T-helper 2 cell treated with Interferon-gamma antibody and Interleukin-4, amounts not matched to agents 5 μg/mL and 100 μg/mL, for 36 hours (primary cell): ENCODE measurements around the gene TPBGL.

ENCODE experiments used
- DNase-seq: peaks from one replicate; pipeline ENCODE4 v3.0.0; 2021; ENCODE audit warnings: low spot score
- H3K27ac Mint-ChIP-seq: one replicate; pipeline ENCODE4 v1.8.0; 2021; ENCODE audit warnings: mild to moderate bottlenecking, mixed read lengths
- H3K27me3 Mint-ChIP-seq: one replicate; pipeline ENCODE4 v1.8.0; 2021; ENCODE audit warnings: low read depth, mixed read lengths
- H3K36me3 Mint-ChIP-seq: one replicate; pipeline ENCODE4 v1.8.0; 2021; ENCODE audit warnings: low read depth, mixed read lengths
- H3K4me1 Mint-ChIP-seq: one replicate; pipeline ENCODE4 v1.8.0; 2021; ENCODE audit warnings: low read depth, mixed read lengths
- H3K4me3 Mint-ChIP-seq: one replicate; pipeline ENCODE4 v1.8.0; 2022; ENCODE audit warnings: mild to moderate bottlenecking, moderate library complexity, mixed read lengths
- H3K9me3 Mint-ChIP-seq: one replicate; pipeline ENCODE4 v1.8.0; 2021; ENCODE audit warnings: mixed read lengths

TPBGL gene

GRCh38 chr11:75277211-75277805 lies 36.7 kb downstream of the TPBGL start:
- no peak for DNase-seq
- H3K27ac Mint-ChIP-seq, result peak overlapping the region; percentile 100
- H3K27me3 Mint-ChIP-seq, result no peaks in the 10 kb centered on the region
- H3K9me3 Mint-ChIP-seq, result no peaks in the 10 kb centered on the region
- H3K4me1 Mint-ChIP-seq, result peaks cover 22% of the 10 kb centered on the region
- peaks cover 36% of the 10 kb centered on the region for H3K36me3 Mint-ChIP-seq
- H3K4me3 Mint-ChIP-seq, result no peak overlapping the region

- no peak overlapping the region for H3K27ac Mint-ChIP-seq
- DNase-seq, result no peak
- H3K36me3 Mint-ChIP-seq, result peaks cover 34% of the 10 kb centered on the region
- peaks cover 22% of the 10 kb centered on the region for H3K4me1 Mint-ChIP-seq
- H3K9me3 Mint-ChIP-seq, result no peaks in the 10 kb centered on the region
- no peak overlapping the region for H3K4me3 Mint-ChIP-seq
- H3K27me3 Mint-ChIP-seq, result no peaks in the 10 kb centered on the region
These were observed 37.6 kb downstream of the TPBGL start for GRCh38 chr11:75277991-75278790.

GRCh38 chr11:75279273-75279672 lies 38.7 kb downstream of the TPBGL start:
- no peak for DNase-seq
- Mint-ChIP-seq H3K36me3 (peaks cover 28% of the 10 kb centered on the region), H3K27ac (no peak overlapping the region), H3K4me1 (peaks cover 22% of the 10 kb centered on the region), H3K9me3 (no peaks in the 10 kb centered on the region), H3K27me3 (no peaks in the 10 kb centered on the region), H3K4me3 (no peak overlapping the region)

- no peaks in the 10 kb centered on the region for H3K27me3 Mint-ChIP-seq
- H3K4me1 Mint-ChIP-seq, result peaks cover 20% of the 10 kb centered on the region
- peak; percentile 58 for DNase-seq
- no peaks in the 10 kb centered on the region for H3K9me3 Mint-ChIP-seq
- H3K27ac Mint-ChIP-seq, result no peak overlapping the region
- peaks cover 27% of the 10 kb centered on the region for H3K36me3 Mint-ChIP-seq
- no peak overlapping the region for H3K4me3 Mint-ChIP-seq
These were observed 39.7 kb downstream of the TPBGL start for GRCh38 chr11:75280227-75280701.

- Mint-ChIP-seq H3K36me3 (peaks cover 21% of the 10 kb centered on the region), H3K4me3 (no peak overlapping the region), H3K27me3 (no peaks in the 10 kb centered on the region), H3K27ac (no peak overlapping the region), H3K4me1 (peaks cover 14% of the 10 kb centered on the region), H3K9me3 (no peaks in the 10 kb centered on the region)
- no peak for DNase-seq
These were observed 40.3 kb downstream of the TPBGL start for GRCh38 chr11:75280770-75281468.

- Mint-ChIP-seq H3K27me3 (no peaks in the 10 kb centered on the region), H3K4me1 (peaks cover 8% of the 10 kb centered on the region), H3K4me3 (no peak overlapping the region), H3K9me3 (no peaks in the 10 kb centered on the region), H3K36me3 (peaks cover 16% of the 10 kb centered on the region), H3K27ac (no peak overlapping the region)
- no peak for DNase-seq
These were observed 41.0 kb downstream of the TPBGL start for GRCh38 chr11:75281469-75282095.

GRCh38 chr11:75283391-75283931 lies 42.9 kb downstream of the TPBGL start:
- H3K9me3 Mint-ChIP-seq, result no peaks in the 10 kb centered on the region
- H3K27ac Mint-ChIP-seq, result no peak overlapping the region
- no peaks in the 10 kb centered on the region for H3K27me3 Mint-ChIP-seq
- no peak for DNase-seq
- H3K4me3 Mint-ChIP-seq, result no peak overlapping the region
- H3K36me3 Mint-ChIP-seq, result peaks cover 5% of the 10 kb centered on the region
- peaks cover 6% of the 10 kb centered on the region for H3K4me1 Mint-ChIP-seq

GRCh38 chr11:75285776-75286360 lies 45.3 kb downstream of the TPBGL start:
- no peaks in the 10 kb centered on the region for H3K27me3 Mint-ChIP-seq
- no peak overlapping the region for H3K4me3 Mint-ChIP-seq
- DNase-seq, result no peak
- H3K9me3 Mint-ChIP-seq, result no peaks in the 10 kb centered on the region
- H3K4me1 Mint-ChIP-seq, result peaks cover under 1% of the 10 kb centered on the region
- H3K27ac Mint-ChIP-seq, result no peak overlapping the region
- no peaks in the 10 kb centered on the region for H3K36me3 Mint-ChIP-seq

GRCh38 chr11:75286826-75287465 lies 46.4 kb downstream of the TPBGL start:
- DNase-seq, result no peak
- Mint-ChIP-seq H3K4me3 (no peak overlapping the region), H3K27me3 (no peaks in the 10 kb centered on the region), H3K4me1 (no peaks in the 10 kb centered on the region), H3K36me3 (no peaks in the 10 kb centered on the region), H3K9me3 (no peaks in the 10 kb centered on the region), H3K27ac (no peak overlapping the region)

- Mint-ChIP-seq H3K36me3 (no peaks in the 10 kb centered on the region), H3K4me1 (no peaks in the 10 kb centered on the region), H3K27me3 (no peaks in the 10 kb centered on the region), H3K27ac (no peak overlapping the region), H3K4me3 (no peak overlapping the region), H3K9me3 (no peaks in the 10 kb centered on the region)
- DNase-seq, result no peak
These were observed 47.0 kb downstream of the TPBGL start for GRCh38 chr11:75287579-75287978.

GRCh38 chr11:75289511-75289760 lies 48.9 kb downstream of the TPBGL start:
- Mint-ChIP-seq H3K27ac (no peak overlapping the region), H3K9me3 (no peaks in the 10 kb centered on the region), H3K4me1 (no peaks in the 10 kb centered on the region), H3K27me3 (no peaks in the 10 kb centered on the region), H3K36me3 (no peaks in the 10 kb centered on the region), H3K4me3 (no peak overlapping the region)
- no peak for DNase-seq

GRCh38 chr11:75289919-75290318 lies 49.3 kb downstream of the TPBGL start:
- Mint-ChIP-seq H3K36me3 (no peaks in the 10 kb centered on the region), H3K27ac (no peak overlapping the region), H3K4me3 (no peak overlapping the region), H3K4me1 (no peaks in the 10 kb centered on the region), H3K9me3 (no peaks in the 10 kb centered on the region), H3K27me3 (no peaks in the 10 kb centered on the region)
- no peak for DNase-seq

- Mint-ChIP-seq H3K4me1 (no peaks in the 10 kb centered on the region), H3K9me3 (no peaks in the 10 kb centered on the region), H3K4me3 (no peak overlapping the region), H3K27ac (no peak overlapping the region), H3K36me3 (peaks cover 2% of the 10 kb centered on the region), H3K27me3 (no peaks in the 10 kb centered on the region)
- DNase-seq, result no peak
These were observed 51.2 kb downstream of the TPBGL start for GRCh38 chr11:75291741-75292140.
